Left lobe of liver (tissue), 2 donors: ENCODE measurements around the gene OR10J1. TPM values are rescaled to one million over a fixed set of nuclear protein-coding genes. Genes with fewer than 3 reads are reported as not detected.
"Not testable (repeated sequence)": the region's sequence is repeated elsewhere in the genome, so short reads cannot be mapped to it uniquely, and the experiment has no call there.

Experiments used
- ATAC-seq: fragments of 200-7000 bp; cut with Tn5 transposase; one replicate; pipeline ENCODE4 v1.9.1; 2020; ENCODE audit warnings: mild to moderate bottlenecking, moderate library complexity
- DNase-seq: peaks from one replicate; pipeline ENCODE4 v3.0.0-alpha.2; 2020; ENCODE audit warnings: low spot score
- total RNA-seq: library from RNA; stranded (reverse); gene quantifications from one replicate; pipeline ENCODE4 v1.2.1, GENCODE V29; 2021
- donor health status: DM: no; HTN: no; CAD: no; lungs with moderate emphysema.
- donor health status: DM: no; HTN: yes; CAD: no.

The OR10J1 gene, protein sequence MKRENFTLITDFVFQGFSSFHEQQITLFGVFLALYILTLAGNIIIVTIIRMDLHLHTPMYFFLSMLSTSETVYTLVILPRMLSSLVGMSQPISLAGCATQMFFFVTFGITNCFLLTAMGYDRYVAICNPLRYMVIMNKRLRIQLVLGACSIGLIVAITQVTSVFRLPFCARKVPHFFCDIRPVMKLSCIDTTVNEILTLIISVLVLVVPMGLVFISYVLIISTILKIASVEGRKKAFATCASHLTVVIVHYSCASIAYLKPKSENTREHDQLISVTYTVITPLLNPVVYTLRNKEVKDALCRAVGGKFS
- not detected for total RNA-seq

DNA sequence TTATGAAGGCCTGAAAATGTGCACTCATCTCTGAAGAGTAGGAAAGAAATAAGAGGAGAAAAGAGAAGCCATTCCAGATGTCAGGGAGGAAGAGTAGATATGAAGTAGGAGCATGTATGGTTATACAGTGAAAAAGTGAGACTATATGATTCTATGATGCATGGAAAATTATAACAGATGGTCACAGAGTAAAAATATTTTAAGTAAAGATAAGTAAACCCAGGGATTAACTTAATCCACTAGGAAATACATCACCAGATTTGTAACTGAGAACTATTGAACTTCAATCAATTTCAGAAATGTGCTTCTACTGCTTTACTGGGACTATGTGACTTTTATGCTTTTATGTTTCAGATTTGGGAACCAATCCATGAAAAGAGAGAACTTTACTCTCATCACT is at the start of gene OR10J1:
Gene OR10J1, plus strand, starts transcription at position 301 of the 400 bp plus-strand sequence. Its CDS starts 70 bp downstream, at position 371.
- no peak for DNase-seq
- no peak for ATAC-seq

DNA sequence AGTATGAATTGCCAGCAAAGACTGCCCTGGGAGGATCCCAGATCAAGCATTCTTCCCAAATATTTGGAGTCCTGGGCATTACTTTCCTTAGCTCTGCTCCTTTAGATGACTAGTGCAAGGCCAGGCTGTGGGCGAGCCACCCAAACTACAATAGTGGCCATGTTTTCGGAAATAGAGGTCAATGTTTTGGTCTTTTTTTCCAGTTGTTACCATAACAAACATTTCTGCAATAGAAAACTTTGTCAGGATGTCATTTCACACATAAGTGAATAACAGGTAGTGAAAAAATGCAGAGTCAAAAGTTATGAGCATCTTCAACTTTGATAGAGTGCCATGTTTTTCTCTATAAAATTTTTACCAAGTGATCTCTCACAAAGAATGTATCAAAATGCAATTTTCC is 32.7 kb upstream of the OR10J1 start:
- ATAC-seq (no peak), DNase-seq (no peak)

DNA sequence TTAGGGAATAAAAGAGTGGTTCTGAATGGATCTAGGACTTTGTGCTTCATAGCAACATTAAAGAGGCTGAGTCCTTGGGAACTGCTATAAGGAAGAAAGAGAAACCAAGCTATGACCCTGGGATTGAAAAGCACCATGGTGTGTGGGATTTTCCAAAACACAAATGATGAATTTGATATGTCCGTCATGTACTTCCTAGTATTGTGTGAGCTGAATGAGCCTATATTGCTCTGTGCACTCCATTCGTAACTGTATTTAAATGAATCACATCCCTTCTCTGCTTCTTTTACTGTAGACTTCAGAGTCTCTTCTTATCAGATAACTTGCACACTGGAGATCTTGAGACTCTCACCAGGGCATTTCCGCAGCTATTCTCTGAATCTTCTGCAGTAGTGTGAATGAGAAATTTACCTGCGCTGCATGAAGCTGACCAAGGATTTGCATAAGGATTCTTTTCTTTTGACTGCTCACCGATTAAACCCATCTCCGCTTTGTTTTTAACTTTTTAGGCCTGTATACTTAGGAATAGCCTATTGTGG is 30.6 kb upstream of the OR10J1 start:
- DNase-seq = no peak

DNA sequence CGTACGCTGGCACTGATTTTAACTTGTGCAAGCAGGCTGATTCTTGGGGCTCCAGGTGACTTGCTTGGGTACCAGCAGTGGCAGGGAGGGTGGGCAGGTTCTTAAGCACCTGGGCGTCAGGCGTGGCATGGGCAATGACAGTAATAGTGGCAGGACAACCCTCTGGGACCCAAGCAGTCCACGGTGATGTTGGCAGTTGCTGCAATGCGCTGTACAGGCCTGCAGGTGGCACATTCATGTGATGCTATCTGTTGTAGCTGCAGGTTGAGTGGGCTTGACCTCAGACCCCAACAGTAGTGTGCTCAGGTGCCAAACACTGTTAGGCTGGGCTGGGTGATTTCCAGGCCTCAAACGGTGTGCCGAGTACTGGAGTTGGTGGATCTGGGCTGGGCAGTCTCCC is 17.7 kb upstream of the OR10J1 start:
- ATAC-seq (peak; percentile 76), DNase-seq (no peak)

More for the DNA sequence above, 30.6 kb upstream of the OR10J1 start:
- no peak for ATAC-seq

DNA sequence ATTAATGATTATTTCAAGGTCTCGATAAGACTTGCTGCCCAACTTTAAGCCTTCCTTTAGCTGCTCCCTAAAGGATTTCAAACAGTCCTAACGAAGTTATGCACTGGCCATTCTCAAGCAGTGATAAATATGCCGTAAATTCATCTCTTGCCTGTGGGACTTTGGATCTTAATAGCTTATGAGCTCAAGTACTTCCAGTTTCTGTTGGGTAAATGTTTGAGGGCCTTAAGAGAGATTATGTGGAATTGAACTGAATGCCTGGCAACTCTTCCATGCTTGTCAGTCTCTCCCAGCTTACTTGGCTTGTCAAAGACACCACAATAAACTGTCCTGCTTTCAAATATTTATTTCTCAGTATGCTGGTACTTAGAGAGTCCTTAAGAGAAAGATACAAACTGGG is 11.0 kb upstream of the OR10J1 start:
- DNase-seq (no peak), ATAC-seq (no peak)

DNA sequence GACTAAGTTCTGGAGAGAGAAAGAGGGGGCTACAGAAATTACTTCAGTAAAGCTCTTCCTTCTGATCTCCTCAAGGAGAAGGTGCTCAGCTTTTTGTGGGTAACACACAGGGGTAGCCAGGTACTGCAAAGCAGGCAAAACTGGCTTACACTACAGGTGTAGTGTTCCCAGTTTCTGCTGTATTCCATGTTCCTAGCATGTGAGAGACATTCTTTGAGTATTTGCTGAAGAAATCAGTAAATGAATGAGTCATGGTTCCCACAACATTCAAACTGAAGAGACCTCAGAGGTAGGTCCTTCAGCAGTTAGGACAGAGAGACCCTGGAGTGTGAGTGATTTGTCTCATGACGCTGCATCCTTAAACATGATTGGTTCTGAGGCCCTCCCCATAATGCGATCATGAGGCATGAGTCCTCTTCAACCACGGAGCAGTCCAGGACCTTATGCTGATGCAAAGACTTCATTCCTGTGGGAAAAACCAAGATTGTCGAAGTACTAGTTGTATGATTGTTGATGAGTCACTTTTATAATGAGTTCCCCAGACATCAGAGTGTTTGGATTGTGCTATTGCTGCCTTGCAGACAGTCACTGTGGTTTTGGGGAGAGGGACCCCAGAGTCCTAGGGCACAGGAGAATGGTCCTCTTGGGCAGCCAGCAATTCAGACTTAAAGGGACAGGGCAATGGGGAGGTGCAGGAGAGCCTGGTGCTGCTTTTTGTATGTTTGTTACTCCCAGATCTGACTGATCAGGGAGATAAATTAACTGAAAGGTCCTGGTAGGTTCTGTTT is 10.3 kb upstream of the OR10J1 start:
- ATAC-seq (no peak), DNase-seq (no peak)

DNA sequence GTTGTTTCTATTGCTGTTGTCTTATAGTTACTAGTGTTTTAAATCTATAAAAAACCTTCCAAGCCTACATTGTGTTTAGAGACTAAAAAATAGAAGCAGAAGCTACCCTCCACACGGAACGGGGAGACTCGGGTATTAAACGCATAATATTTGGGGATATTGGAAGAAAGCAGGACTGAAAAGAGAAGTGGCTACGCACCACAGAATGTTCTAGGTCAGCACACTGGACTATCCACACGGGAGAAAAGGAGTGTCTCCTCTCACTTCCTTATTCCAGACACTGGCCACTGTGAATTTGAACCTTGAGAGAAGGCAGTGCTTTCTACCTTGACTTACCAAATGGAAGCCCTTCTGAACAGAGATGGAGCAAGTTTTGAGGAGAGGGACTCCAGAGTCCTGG is 8.5 kb upstream of the OR10J1 start:
- DNase-seq (no peak), ATAC-seq (no peak)

DNA sequence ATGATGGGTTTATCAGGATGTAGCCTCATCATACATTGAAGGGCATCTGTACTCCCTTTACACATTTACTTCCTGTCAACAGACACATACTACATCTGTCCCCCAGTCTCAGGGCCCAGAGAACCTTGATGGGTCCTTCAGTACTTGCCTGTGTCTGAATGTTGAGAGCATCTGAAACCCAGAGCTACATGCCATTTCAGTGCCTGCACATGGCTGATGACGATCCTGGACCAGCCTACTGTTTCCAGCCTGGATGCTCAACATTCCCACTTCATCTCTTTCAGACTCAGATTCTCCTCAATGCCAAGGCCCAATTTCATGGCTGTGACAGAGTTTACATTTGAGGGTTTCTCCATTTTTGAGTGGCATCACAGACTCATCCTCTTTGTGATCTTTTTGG is 7.6 kb upstream of the OR10J1 start, which contains the start of gene OR10J4:
Gene OR10J4, plus strand, starts transcription at position 301 of the 400 bp plus-strand sequence.
- no peak for DNase-seq

DNA sequence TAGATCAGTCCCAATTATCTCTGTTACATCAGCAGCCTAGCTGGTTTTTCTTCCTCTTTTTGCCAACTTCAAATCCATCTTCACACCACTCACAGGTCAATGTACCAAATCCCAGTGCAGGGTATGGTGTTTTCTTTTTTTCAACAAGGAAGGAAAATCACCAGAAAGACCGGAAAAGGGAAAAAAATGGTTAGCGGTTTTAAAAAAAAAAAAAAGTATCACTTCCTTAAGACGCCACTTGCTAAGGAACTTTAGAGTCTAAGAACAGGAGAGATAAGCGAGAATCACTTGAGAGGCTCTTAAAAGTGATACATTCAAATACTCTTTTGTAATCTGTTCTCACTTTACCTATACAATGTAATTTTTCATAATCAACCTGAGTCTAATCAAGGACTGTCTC is 3.1 kb upstream of the OR10J1 start:
- no peak for DNase-seq
- no peak for ATAC-seq

More for the DNA sequence above, 7.6 kb upstream of the OR10J1 start, which contains the start of gene OR10J4:
- no peak for ATAC-seq

DNA sequence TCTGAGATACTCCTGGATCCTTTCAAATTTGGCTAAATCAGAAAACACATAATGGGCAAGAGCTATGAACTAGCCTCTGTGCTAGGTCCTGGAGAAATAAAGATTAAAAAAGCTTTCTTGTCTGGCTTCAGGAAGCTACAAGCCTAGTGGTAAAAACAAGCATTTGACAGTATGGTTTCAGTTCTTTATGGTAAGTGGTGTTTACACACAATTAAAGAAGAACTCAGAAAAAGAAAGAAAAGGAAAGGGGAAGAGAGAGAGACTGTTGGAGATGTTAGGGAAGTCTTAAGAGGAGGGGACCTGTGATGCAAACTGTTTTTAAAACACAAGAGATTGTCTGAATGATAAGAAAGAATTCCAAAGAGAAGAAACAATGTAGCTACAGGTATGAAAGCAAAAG is 1.8 kb downstream of the OR10J1 start:
- no peak for ATAC-seq

DNA sequence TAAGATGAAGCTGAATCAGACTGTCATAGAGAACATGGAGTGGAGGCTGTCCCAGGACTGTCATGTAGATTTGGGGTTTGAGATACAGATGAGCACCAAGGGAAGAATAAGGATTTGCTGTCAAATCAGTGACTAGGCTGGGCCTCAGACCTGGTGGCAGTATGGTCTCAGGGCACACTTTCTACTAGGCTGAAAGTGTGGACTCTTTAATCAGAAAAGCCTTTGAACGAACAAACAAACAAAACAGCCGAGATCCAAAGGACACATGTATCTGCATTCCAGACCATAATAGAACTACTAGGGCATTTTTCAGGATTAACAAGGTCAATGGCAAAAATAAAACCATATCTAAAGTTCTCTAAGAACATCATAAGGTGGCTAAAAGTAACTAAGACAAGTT is 2.9 kb downstream of the OR10J1 start:
- peak; percentile 73 for ATAC-seq
- DNase-seq = no peak

More for the DNA sequence above, 1.8 kb downstream of the OR10J1 start:
- DNase-seq = no peak

DNA sequence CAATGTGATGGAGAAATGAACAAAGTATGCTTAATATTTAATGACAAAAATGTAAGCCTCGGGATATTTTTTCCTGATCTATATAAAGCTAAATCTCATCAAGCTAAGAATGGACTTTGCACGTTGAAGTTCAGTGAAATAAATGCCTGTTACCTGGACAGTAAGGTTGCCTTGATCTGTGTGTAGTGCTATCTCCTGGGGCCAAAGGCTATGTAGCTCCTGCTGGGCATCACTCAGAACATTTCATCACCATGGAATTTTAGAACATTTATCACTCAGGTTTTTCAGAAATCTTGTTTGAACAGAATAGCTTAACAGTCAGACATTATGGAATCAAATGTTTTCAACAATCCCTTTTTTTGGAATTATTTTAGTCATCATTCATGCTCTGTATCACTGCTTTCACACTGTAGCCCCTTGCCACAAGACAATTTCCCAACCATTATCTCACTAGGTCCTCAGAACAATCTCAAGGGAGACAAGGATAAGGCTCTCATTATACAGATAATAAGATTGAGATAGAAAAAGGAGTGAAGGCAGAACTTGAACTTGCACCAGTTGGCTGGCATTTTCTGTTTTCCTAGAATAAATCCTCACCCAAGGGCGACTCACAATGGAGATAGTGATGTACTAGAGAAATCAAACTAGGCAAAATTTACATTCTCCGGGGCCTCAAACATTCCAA is 3.7 kb downstream of the OR10J1 start:
- peak; percentile 52 for DNase-seq
- peak; percentile 87 for ATAC-seq

DNA sequence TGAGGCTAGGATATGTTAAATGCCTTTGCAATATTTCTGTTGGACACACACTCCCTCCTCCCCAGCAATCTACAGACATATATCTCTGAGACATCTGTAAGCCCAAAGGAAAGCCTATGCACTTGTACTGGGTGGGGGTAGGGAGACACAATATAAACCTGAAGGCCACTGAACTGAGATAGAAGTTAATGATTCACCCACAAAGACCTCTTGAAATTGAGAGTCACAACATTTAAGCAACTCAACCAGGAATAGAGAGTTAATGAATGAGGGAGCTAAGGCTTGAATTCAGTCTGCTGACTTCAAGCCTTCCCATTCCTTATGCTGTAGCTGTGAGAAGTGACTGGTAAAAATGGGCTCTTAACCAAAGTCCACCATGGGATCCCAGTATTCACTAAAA is 5.0 kb downstream of the OR10J1 start:
- peak; percentile 73 for ATAC-seq
- no peak for DNase-seq

DNA sequence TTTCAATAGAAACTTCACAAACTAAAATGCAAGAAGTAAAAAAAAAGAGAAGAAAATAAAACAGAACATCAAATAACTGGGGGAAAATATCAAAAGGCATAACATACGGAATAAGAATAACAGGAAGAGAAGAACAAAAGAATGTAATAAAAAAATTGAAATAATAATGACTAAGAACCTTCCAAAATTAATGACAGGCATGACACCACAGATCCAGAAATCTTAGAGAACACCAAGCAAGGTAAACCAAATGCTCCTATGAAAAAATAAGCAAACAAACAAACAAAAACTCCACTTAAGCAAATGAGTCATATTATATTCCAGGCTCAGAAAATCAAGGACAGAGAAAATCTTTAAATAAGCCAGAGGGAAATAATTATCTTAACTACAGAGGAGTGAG is 8.7 kb downstream of the OR10J1 start:
- DNase-seq (no peak), ATAC-seq (no peak)

DNA sequence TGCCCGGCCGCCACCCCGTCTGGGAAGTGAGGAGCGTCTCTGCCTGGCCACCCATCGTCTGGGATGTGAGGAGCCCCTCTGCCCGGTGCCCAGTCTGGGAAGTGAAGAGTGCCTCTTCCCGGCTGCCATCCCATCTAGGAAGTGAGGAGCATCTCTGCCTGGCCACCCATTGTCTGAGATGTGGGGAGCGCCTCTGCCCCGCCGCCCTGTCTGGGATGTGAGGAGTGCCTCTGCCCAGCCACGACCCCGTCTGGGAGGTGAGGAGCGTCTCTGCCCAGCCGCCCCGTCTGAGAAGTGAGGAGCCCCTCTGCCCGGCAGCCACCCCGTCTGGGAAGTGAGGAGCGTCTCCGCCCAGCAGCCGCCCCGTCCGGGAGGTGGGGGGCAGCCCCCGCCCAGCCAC is 10.1 kb downstream of the OR10J1 start:
- DNase-seq = not testable (repeated sequence)

DNA sequence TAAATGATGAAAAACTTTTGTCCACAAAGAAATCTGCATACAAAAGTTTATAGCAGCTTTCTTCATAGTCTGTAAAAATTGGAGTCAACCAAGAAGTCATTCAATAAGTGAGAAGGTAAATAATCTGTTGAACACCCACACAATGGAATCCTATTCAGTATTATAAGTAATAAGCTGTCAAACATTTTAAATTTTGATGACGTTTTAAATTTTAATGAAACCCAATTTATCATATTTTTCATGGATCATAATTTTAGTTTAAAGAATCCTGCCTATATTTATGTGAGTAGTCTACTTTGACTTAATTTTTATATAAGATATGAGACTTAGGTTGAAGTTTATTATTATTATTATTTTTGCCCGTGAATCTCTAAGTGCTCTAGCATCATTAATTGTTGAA is 20.0 kb downstream of the OR10J1 start:
- no peak for ATAC-seq
- no peak for DNase-seq

More for the DNA sequence above, 10.1 kb downstream of the OR10J1 start:
- ATAC-seq = not testable (repeated sequence)

DNA sequence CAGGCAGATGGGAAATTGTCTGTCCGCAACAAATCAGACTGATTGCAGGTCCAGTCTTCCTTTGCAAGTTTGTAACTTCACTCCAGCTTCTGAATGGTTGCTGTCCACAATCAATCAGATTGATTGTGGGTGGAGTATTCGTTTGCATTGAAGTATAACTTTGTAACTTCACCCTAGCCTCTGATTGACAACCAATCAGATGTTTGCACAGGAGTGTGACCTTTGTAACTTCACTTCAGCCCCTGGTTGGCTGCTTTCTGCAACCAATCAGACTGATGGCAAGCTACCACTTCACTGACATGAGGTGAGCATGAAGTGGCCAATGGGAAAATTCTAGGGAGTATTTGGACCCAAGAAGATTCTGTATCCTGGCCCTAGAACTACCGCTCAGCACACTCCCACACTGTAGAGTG is 25.7 kb downstream of the OR10J1 start:
- DNase-seq (peak; percentile 84), ATAC-seq (peak; percentile 83)

DNA sequence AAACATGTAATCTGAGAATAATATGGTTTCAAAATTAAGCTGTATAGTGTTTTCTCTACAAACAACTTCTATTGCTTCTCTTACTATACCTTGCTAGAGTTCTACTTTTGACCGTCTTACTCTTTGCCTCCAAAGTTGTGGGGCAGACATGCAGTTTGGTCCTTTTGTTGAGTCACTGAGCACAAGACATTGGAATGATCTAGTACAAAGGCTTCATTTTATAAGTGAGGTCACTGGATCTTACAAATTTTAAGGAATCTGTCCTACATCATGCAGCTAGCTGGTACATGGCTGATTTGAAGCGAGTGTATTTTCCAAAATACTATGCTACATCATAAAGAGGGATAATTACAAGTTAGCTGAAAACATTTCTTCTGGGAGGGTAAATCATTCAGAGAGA is 28.8 kb downstream of the OR10J1 start:
- ATAC-seq (peak; percentile 16), DNase-seq (no peak)

DNA sequence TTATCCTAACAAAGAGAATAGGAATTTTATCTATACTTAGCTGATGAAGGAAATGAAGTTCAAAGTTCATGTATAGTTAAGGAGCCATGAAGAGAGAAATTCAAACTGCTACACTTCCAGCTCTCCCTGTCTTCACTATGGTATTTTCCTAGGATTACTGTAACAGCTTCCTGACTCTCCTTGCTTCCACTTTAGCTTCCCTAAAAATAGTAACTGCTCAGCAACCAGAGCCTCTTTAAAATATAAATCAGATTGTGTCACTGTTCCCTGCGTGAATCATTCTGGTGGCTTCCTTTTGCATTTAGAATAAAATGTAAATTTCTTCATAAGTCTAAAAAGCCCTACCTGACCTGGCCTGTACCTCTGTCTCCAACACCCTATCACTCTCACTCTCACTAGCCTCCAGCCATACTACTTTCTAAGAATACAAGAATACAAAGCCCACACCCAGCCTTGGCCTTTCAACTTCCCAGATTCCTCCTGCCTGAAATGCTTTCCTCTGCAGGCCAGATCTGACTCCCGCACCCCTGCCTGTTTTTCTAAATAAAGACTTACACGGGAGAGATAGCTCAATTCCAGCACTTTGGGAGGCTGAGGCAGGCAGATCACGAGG is 30.5 kb downstream of the OR10J1 start:
- no peak for ATAC-seq

DNA sequence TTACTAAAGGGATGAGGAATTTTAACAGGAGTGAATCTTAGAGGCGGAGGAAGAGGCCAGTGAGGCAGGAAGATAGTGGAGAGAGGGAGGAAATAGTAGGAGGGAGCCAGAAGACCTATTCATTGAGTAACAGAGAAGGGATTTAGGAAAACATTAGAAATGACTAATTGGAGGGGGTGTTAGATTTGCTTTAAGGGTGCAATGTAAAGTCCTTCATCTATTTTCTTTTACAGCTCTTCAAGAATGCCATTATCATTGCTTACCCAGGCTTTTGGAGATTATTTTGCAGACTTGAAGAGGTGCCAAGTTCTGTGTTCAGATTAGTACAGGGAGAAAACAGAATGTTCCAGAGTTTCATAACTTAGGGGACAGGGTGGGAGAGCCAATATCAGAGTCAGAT is 33.8 kb downstream of the OR10J1 start:
- ATAC-seq (no peak), DNase-seq (no peak)

More for the DNA sequence above, 30.5 kb downstream of the OR10J1 start:
- no peak for DNase-seq

DNA sequence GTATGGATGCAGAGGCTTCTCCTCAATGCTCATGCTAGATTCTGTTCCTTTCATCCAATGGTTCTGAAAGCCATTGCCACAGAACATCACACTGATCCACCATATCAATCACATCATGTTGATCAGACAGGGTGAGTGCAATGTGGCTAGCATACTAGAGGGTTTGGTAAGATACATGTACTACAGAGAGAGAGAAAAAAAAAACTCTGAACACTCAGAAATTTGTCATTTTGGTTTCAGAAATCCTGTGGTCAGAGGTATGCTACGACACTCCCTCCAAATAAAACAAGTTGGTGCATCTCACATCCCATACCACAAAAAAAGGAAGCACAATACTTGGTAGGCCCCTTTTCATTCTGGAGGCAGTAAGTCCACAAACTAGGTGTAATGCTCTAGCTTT is 35.4 kb downstream of the OR10J1 start:
- ATAC-seq (no peak), DNase-seq (no peak)
